Smooth muscle cell (in vitro differentiated cells): ENCODE data around the gene OR2V1. TPM values are rescaled to one million over a fixed set of nuclear protein-coding genes. Genes with fewer than 3 reads are reported as not detected.
A peak's percentile ranks its signal among the peaks of the same experiment; 100 is the strongest.
"Not testable (repeated sequence)": the region's sequence is repeated elsewhere in the genome, so short reads cannot be mapped to it uniquely, and the experiment has no call there.

Experiments
- DNase-seq: peaks from one replicate; lab custom pipeline; 2025; ENCODE audit not compliant: unreplicated experiment; lab: John Stamatoyannopoulos, UW
- H2AFZ ChIP-seq: fragments of 200-600 bp; sonication (generic); 2 replicates; pipeline ENCODE4 v1.6.0; 2016; ENCODE audit warnings: antibody characterized with exemption, low read depth, mild to moderate bottlenecking
- H3F3A ChIP-seq: fragments of 200-600 bp; sonication (generic); 2 replicates; pipeline ENCODE4 v1.6.0; 2017; ENCODE audit warnings: antibody characterized with exemption, low read depth
- H3K27ac ChIP-seq: fragments of 200-600 bp; sonication (generic); 2 replicates; pipeline ENCODE4 v1.5.1; 2016; ENCODE audit warnings: low read depth, mild to moderate bottlenecking
- H3K27me3 ChIP-seq: fragments of 200-600 bp; sonication (generic); 2 replicates; pipeline ENCODE4 v1.6.1; 2016; ENCODE audit warnings: low read depth, mild to moderate bottlenecking
- H3K36me3 ChIP-seq: fragments of 200-600 bp; sonication (generic); 2 replicates; pipeline ENCODE4 v1.5.1; 2016; ENCODE audit warnings: low read depth
- H3K4me1 ChIP-seq: fragments of 200-600 bp; sonication (generic); 2 replicates; pipeline ENCODE4 v1.5.1; 2016; ENCODE audit warnings: low read depth
- H3K4me2 ChIP-seq: fragments of 200-600 bp; sonication (generic); 2 replicates; pipeline ENCODE4 v1.6.0; 2016; ENCODE audit warnings: mild to moderate bottlenecking
- H3K4me3 ChIP-seq: fragments of 200-600 bp; sonication (generic); 2 replicates; pipeline ENCODE4 v1.5.1; 2016; ENCODE audit warnings: mild to moderate bottlenecking
- H3K79me2 ChIP-seq: fragments of 200-600 bp; sonication (generic); 2 replicates; pipeline ENCODE4 v1.6.0; 2016; ENCODE audit warnings: low read depth, mild to moderate bottlenecking
- H3K9ac ChIP-seq: fragments of 200-600 bp; sonication (generic); 2 replicates; pipeline ENCODE4 v1.6.0; 2016; ENCODE audit warnings: low read depth
- H3K9me3 ChIP-seq: fragments of 200-600 bp; sonication (generic); replicated peaks from 2 replicates; pipeline ENCODE4 v1.5.1; 2016; ENCODE audit warnings: low read depth
- H4K20me1 ChIP-seq: fragments of 200-600 bp; sonication (generic); 2 replicates; pipeline ENCODE4 v1.6.0; 2016; ENCODE audit warnings: low read depth
- WGBS: methylation state at CpG from one replicate; pipeline ENCODE4 v1.1.7; 2016; ENCODE audit warnings: low lambda C conversion rate; 5-methylcytosine and 5-hydroxymethylcytosine counted together
- polyA plus RNA-seq: library from polyadenylated mRNA; unstranded; fragments of >200 nt; fragmentation: Nextera tagmentation; extraction: Ambion mirVana; gene quantifications from 2 replicates; pipeline ENCODE4 v1.2.1, GENCODE V29; 2016
- total RNA-seq: library from RNA; depleted of rRNA; stranded (reverse); fragments of >200 nt; gene quantifications from 2 replicates; pipeline ENCODE4 v1.2.3, GENCODE V29; 2014
- TF ChIP-seq, protein P1 (sequence below): fragments of 200-600 bp; sonication (generic); IDR thresholded peaks from 2 replicates; pipeline ENCODE4 v1.5.1; 2017; ENCODE audit warnings: borderline replicate concordance, mild to moderate bottlenecking, antibody characterized with exemption; ENCODE audit not compliant: insufficient read depth, poor library complexity, severe bottlenecking

The OR2V1 gene
- total and polyA plus RNA-seq, 2 experiments from 2014 or later: not detected

GRCh38 chr5:181173027-181173419 is 42.1 kb upstream of the OR2V1 start:
- peaks cover 49% of the 10 kb centered on the region for H3K27me3 ChIP-seq
- H3K27ac ChIP-seq: no peak overlapping the region
- TF ChIP-seq, protein P1, sequence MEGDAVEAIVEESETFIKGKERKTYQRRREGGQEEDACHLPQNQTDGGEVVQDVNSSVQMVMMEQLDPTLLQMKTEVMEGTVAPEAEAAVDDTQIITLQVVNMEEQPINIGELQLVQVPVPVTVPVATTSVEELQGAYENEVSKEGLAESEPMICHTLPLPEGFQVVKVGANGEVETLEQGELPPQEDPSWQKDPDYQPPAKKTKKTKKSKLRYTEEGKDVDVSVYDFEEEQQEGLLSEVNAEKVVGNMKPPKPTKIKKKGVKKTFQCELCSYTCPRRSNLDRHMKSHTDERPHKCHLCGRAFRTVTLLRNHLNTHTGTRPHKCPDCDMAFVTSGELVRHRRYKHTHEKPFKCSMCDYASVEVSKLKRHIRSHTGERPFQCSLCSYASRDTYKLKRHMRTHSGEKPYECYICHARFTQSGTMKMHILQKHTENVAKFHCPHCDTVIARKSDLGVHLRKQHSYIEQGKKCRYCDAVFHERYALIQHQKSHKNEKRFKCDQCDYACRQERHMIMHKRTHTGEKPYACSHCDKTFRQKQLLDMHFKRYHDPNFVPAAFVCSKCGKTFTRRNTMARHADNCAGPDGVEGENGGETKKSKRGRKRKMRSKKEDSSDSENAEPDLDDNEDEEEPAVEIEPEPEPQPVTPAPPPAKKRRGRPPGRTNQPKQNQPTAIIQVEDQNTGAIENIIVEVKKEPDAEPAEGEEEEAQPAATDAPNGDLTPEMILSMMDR: no peak
- no peaks in the 10 kb centered on the region for H3K79me2 ChIP-seq
- DNase-seq: no peak
- peaks cover 22% of the 10 kb centered on the region for H3F3A ChIP-seq
- 12% methylated on average over 11 of the region's 11 CpGs for WGBS
- H2AFZ ChIP-seq: peak overlapping the region; percentile 27
- H3K9me3 ChIP-seq: no peaks in the 10 kb centered on the region
- no peak overlapping the region for H3K9ac ChIP-seq
- peak overlapping the region; percentile 21 for H3K4me3 ChIP-seq
- H3K36me3 ChIP-seq: no peaks in the 10 kb centered on the region
- peak overlapping the region; percentile 54 for H3K4me2 ChIP-seq
- H4K20me1 ChIP-seq: no peaks in the 10 kb centered on the region
- H3K4me1 ChIP-seq: peaks cover 23% of the 10 kb centered on the region

DNA sequence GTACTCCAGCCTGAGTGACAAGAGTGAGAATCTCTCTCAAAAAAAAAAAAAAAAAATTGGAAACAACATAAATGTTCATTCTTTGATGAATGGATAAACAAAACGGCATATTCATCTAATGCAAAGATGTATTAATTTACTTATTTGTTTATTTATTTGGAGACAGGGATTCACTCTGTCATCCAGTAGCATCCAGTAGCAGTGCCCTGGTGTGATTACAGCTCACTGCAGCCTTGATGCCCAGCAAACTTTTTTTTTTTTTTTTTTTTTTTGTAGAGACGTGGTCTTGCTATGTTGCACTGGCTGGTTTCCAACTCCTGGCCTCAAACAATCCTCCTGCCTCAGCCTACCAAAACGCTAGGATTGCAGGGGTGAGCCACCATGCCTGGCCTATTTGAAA is 40.8 kb upstream of the OR2V1 start:
- H3K27ac ChIP-seq: no peak overlapping the region
- H3K27me3 ChIP-seq: peaks cover 49% of the 10 kb centered on the region
- no peaks in the 10 kb centered on the region for H3K9me3 ChIP-seq
- TF ChIP-seq, protein P1: no peak
- H3K4me3 ChIP-seq: no peak overlapping the region
- no peaks in the 10 kb centered on the region for H4K20me1 ChIP-seq
- 60% methylated on average over 3 of the region's 3 CpGs for WGBS
- peaks cover 25% of the 10 kb centered on the region for H3K4me1 ChIP-seq
- H3K4me2 ChIP-seq: no peak overlapping the region
- no peaks in the 10 kb centered on the region for H3K79me2 ChIP-seq
- H3K9ac ChIP-seq: no peak overlapping the region
- H3K36me3 ChIP-seq: no peaks in the 10 kb centered on the region
- peaks cover 28% of the 10 kb centered on the region for H3F3A ChIP-seq
- H2AFZ ChIP-seq: no peak overlapping the region
- DNase-seq: no peak

GRCh38 chr5:181170996-181171395 is 40.0 kb upstream of the OR2V1 start:
- no peak overlapping the region for H3K27ac ChIP-seq
- H3K79me2 ChIP-seq: no peaks in the 10 kb centered on the region
- TF ChIP-seq, protein P1: no peak
- H3F3A ChIP-seq: peaks cover 28% of the 10 kb centered on the region
- peaks cover 25% of the 10 kb centered on the region for H3K4me1 ChIP-seq
- no peak overlapping the region for H3K4me3 ChIP-seq
- DNase-seq: no peak
- no peak overlapping the region for H3K9ac ChIP-seq
- H3K4me2 ChIP-seq: peak overlapping the region; percentile 39
- H2AFZ ChIP-seq: no peak overlapping the region
- H3K36me3 ChIP-seq: no peaks in the 10 kb centered on the region
- WGBS: 46% methylated on average over 6 of the region's 6 CpGs
- H3K27me3 ChIP-seq: peaks cover 49% of the 10 kb centered on the region
- no peaks in the 10 kb centered on the region for H4K20me1 ChIP-seq
- no peaks in the 10 kb centered on the region for H3K9me3 ChIP-seq

DNA sequence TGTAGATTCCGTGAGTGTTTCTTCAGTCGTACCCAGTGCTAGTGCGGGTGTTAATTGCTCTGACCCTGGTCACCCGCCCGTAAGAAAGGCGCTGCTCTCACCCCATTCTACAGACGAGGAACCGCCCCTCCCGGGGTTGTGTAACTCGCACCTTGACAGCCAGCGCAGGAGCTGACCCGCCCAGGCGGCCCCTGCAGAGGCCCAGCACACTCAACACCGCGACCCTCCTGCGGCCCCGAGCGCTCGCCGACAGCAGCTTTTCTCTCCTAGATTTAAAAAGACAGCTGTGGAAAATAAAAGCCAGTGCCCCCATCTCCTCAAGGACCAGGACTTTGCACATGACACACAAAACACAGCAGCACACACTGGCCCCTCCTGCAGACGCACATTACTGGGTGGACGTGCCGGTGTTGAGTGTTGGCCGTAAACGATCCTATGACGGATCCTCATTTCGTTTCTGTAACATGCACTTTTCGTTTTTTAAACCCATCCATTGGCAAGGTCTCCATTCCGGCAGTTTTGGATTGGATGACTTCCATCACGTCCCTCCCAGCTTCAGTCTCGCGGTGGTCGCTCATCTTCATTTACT is 39.4 kb upstream of the OR2V1 start:
- Histone ChIP-seq H3F3A (peaks cover 28% of the 10 kb centered on the region), H3K36me3 (no peaks in the 10 kb centered on the region), H3K4me3 (peak overlapping the region; percentile 25), H4K20me1 (no peaks in the 10 kb centered on the region), H2AFZ (no peak overlapping the region), H3K79me2 (no peaks in the 10 kb centered on the region), H3K27ac (no peak overlapping the region), H3K27me3 (peaks cover 44% of the 10 kb centered on the region), H3K4me1 (peaks cover 25% of the 10 kb centered on the region), H3K9ac (no peak overlapping the region), H3K9me3 (no peaks in the 10 kb centered on the region), H3K4me2 (peak overlapping the region; percentile 70)
- DNase-seq: no peak
- TF ChIP-seq, protein P1: no peak
- WGBS: 7% methylated on average over 33 of the region's 33 CpGs

DNA sequence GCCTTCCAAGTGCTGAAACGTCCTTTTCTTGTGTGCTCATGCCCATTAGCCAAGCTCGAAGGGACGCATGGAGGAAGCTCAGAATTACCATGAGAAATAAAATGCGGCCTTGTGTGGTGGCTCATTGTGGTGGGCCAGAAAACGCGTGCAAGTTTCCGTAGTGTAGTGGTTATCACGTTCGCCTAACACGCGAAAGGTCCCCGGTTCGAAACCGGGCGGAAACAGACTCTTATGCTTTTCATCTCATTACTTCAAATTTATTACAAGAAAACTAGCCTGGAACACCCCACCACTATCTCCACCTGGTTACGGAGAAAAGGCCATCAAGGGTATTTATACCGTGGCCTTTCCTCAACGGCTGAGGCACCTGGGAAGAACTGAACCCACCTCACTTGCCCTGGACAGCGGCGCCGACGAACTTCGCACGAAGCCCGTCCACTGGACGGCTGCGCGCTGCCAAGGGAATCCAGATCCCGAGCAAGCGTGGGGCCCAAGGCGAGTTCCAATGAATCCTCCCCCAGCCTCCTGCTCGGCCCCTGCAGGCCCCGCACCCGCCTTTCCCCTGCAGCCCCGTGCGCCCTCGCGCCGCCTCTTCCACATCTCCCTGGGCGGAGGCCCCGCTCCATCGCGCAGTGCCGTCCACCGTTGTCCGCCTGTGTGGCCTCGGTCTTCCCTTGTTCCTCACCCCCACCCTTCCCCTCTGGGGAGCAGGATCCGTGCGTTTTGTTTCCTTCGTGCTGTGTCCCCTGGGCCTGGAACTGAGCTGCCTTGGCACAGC is 38.7 kb upstream of the OR2V1 start:
- Histone ChIP-seq H3K27me3 (peaks cover 38% of the 10 kb centered on the region), H3K4me3 (peak overlapping the region; percentile 25), H3K4me1 (peaks cover 25% of the 10 kb centered on the region), H3F3A (peaks cover 28% of the 10 kb centered on the region), H3K4me2 (peak overlapping the region; percentile 70)
- H2AFZ ChIP-seq, H3K27ac ChIP-seq, H3K36me3 ChIP-seq, H3K9ac ChIP-seq, H3K79me2 ChIP-seq, H4K20me1 ChIP-seq, DNase-seq, H3K9me3 ChIP-seq: not testable (repeated sequence)
- WGBS: 2% methylated on average over 46 of the region's 50 CpGs
